Measurements from ENCODE around the gene PLK3. TPM values are rescaled to one million over a fixed set of nuclear protein-coding genes. Genes with fewer than 3 reads are reported as not detected.

The PLK3 gene
- total and polyA plus RNA-seq, 2 of the 4 experiments (the other 2 are of a cell fraction): 15.8 to 51.6 TPM

- peak; percentile 10 for ATAC-seq (ENCODE audit: low read depth)
- DNase-seq: no peak
- TF ChIP-seq POLR2A (IDR thresholded peaks at IDR 0.05; ENCODE audit: low read depth, low read length) (0 out of 2 replicates have a peak, but pooled peaks have one; percentile 18), CEBPB (IDR thresholded peaks at IDR 0.05; ENCODE audit: low read depth, low read length) (no peak), FOS (IDR thresholded peaks at IDR 0.05; ENCODE audit: low read depth, low read length) (no peak)
- TF ChIP-seq, protein P1, sequence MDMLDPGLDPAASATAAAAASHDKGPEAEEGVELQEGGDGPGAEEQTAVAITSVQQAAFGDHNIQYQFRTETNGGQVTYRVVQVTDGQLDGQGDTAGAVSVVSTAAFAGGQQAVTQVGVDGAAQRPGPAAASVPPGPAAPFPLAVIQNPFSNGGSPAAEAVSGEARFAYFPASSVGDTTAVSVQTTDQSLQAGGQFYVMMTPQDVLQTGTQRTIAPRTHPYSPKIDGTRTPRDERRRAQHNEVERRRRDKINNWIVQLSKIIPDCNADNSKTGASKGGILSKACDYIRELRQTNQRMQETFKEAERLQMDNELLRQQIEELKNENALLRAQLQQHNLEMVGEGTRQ (IDR thresholded peaks at IDR 0.05; ENCODE audit: low read depth, low read length): no peak
- peak overlapping the region; percentile 99 for H2AK9ac ChIP-seq (replicated peaks; ENCODE audit: low read depth, low read length, poor library complexity)
- H2BK5ac ChIP-seq (ENCODE audit: low read depth, low read length, poor library complexity, severe bottlenecking): peak overlapping the region; percentile 75
- WGBS, 2 experiments (ENCODE audit: extremely low coverage in 2 of 2, insufficient read length in 1 of 2): 3% methylated on average over 14 of the region's 36 CpGs; no CpG with 5 or more reads in 1 of the 2 experiments
- peaks cover 17 to 62% of the 10 kb centered on the region in 2 experiments for H3K79me1 ChIP-seq (ENCODE audit: low read depth in 1 of 2, low read length in 2 of 2)
- H3K9me1 ChIP-seq (ENCODE audit: insufficient read depth, low read length): peaks cover 19% of the 10 kb centered on the region
- CTCF ChIA-PET: interaction anchor here (0.8 to 1.2 kb wide), 2 partner anchors 24 to 237 kb away, joined by 3 read pairs; partner anchors contain the start of gene PLK3
- H4K8ac ChIP-seq (ENCODE audit: low read depth in 2 of 2, low read length in 2 of 2): peak overlapping the region; percentile 48 to 50; a peak in 3 of 4 replicates
- peak overlapping the region; percentile 69 for H3K56ac ChIP-seq (ENCODE audit: extremely low read depth, insufficient read depth, low read length)
- H4K91ac ChIP-seq (ENCODE audit: insufficient read depth, low read depth, low read length): peak overlapping the region; percentile 80
- intact Hi-C loops (cut with micrococcal nuclease) (loop anchor here (2.0 kb wide), 2 partner anchors 37 to 45 kb away; partner anchors contain the start of genes KIF2C and RNU5D-1), in situ Hi-C loops (cut with MboI; ENCODE audit: low sequenced_read_pairs) (no loop called here), dilution Hi-C loops (cut with HindIII; ENCODE audit: low sequenced_read_pairs, unreplicated experiment) (no loop called here)
- H2BK20ac ChIP-seq (ENCODE audit: low read depth, low read length): no peak overlapping the region
- peaks cover 42% of the 10 kb centered on the region for H3K36me3 ChIP-seq (ENCODE audit: control insufficient read depth, insufficient read depth, low read length)
- H3K4me3 ChIP-seq (ENCODE audit: insufficient read depth, low read depth, low read length): peak overlapping the region; percentile 78
- POLR2A ChIA-PET (ENCODE audit: unreplicated experiment): interaction anchor here (0.5 to 0.9 kb wide), 4 partner anchors 8 to 745 kb away, joined by 3 to 5 read pairs (median 4); partner anchors contain the start of gene PLK3
- peak overlapping the region; percentile 98 for H3K4me2 ChIP-seq (ENCODE audit: low read depth, low read length)
- no peaks in the 10 kb centered on the region for H3K27me3 ChIP-seq (ENCODE audit: control insufficient read depth, insufficient read depth, low read length)
- no peaks in the 10 kb centered on the region for H3K9me3 ChIP-seq (ENCODE audit: control insufficient read depth, insufficient read depth, low read length)
- peak overlapping the region; percentile 80 for H3K27ac ChIP-seq (ENCODE audit: insufficient read depth, low read length)
- no TSS peak for BruUV-seq (replicated peaks)
- H3K23ac ChIP-seq (ENCODE audit: low read depth, low read length): peak overlapping the region; percentile 89
- H3K18ac ChIP-seq (ENCODE audit: low read depth, low read length): 0 out of 2 replicates have a peak overlapping the region, but pooled peaks have one; percentile 9
- peak overlapping the region; percentile 9 for H4K5ac ChIP-seq (ENCODE audit: low read depth, low read length)
- peak overlapping the region; percentile 96 for H2AFZ ChIP-seq (replicated peaks; ENCODE audit: low read length, poor library complexity)
- H3K4ac ChIP-seq (ENCODE audit: low read depth, low read length): peak overlapping the region; percentile 92
- no peak overlapping the region for H2BK15ac ChIP-seq (ENCODE audit: low read depth, low read length)
- H4K20me1 ChIP-seq (ENCODE audit: insufficient read depth, low read length): peaks cover 49% of the 10 kb centered on the region
- peak overlapping the region; percentile 95 for H2AK5ac ChIP-seq (ENCODE audit: low read depth, low read length)
- peak overlapping the region; percentile 98 for H3K9ac ChIP-seq (ENCODE audit: low read depth, low read length)
- peak overlapping the region; percentile 93 for H3K14ac ChIP-seq (replicated peaks; ENCODE audit: low read depth, low read length)
- H2BK120ac ChIP-seq (ENCODE audit: low read depth, low read length): no peak overlapping the region
- H3K4me1 ChIP-seq (ENCODE audit: control insufficient read depth, insufficient read depth, low read length): peaks cover 12% of the 10 kb centered on the region
Measured at GRCh38 chr1:44775930-44776729, 24.0 kb upstream of the PLK3 start.
